H7 (cell line): Measurements from ENCODE around the gene ADSL. TPM values are rescaled to one million over a fixed set of nuclear protein-coding genes. Genes with fewer than 3 reads are reported as not detected.

ENCODE experiments used
- DNase-seq: peaks from one replicate; pipeline ENCODE4 v3.0.0; 2012
- H3K27me3 ChIP-seq: 2 replicates; pipeline ENCODE4 v1.6.0; 2011; ENCODE audit warnings: mild to moderate bottlenecking, low read length; ENCODE audit not compliant: control insufficient read depth, insufficient read depth
- H3K36me3 ChIP-seq: replicated peaks from 2 replicates; pipeline ENCODE4 v1.5.1; 2011; ENCODE audit warnings: low read length; ENCODE audit not compliant: control insufficient read depth, insufficient read depth
- H3K4me3 ChIP-seq: 2 replicates; pipeline ENCODE4 v1.5.1; 2011; ENCODE audit warnings: low read depth, mild to moderate bottlenecking, control low read depth, low read length, moderate library complexity; ENCODE audit not compliant: insufficient read depth
- total RNA-seq: library from RNA; depleted of rRNA; stranded (reverse); fragments of >200 nt; shearing (Covaris generic); gene quantifications from 2 replicates; pipeline ENCODE4 v1.2.3, GENCODE V29; 2014

ADSL gene
- total RNA-seq, 1 experiment from 2014 or later, result 251 TPM

- Histone ChIP-seq H3K36me3 (peaks cover 6% of the 10 kb centered on the region; the same call in 1 of the 2 replicates), H3K4me3 (no peak overlapping the region), H3K27me3 (no peaks in the 10 kb centered on the region)
- peak; percentile 51 for DNase-seq
Observed at GRCh38 chr22:40397396-40397795, 51.1 kb downstream of the ADSL start.

GRCh38 chr22:40399621-40400020 lies 53.3 kb downstream of the ADSL start:
- H3K27me3 ChIP-seq, result no peaks in the 10 kb centered on the region
- no peak overlapping the region for H3K4me3 ChIP-seq
- peak; percentile 33 for DNase-seq
- H3K36me3 ChIP-seq, result peaks cover 8% of the 10 kb centered on the region; the same call in 1 of the 2 replicates

- H3K36me3 ChIP-seq, result peaks cover 8% of the 10 kb centered on the region; the same call in 1 of the 2 replicates
- H3K4me3 ChIP-seq, result no peak overlapping the region
- H3K27me3 ChIP-seq, result no peaks in the 10 kb centered on the region
- no peak for DNase-seq
Observed at GRCh38 chr22:40400159-40400558, 53.9 kb downstream of the ADSL start.

GRCh38 chr22:40401532-40401931 lies 55.2 kb downstream of the ADSL start:
- no peak overlapping the region for H3K4me3 ChIP-seq
- no peak for DNase-seq
- no peaks in the 10 kb centered on the region for H3K27me3 ChIP-seq
- H3K36me3 ChIP-seq, result peaks cover 8% of the 10 kb centered on the region

- H3K27me3 ChIP-seq, result no peaks in the 10 kb centered on the region
- DNase-seq, result no peak
Observed at GRCh38 chr22:40401981-40402406, 55.7 kb downstream of the ADSL start.

GRCh38 chr22:40403141-40403540 lies 56.8 kb downstream of the ADSL start:
- Histone ChIP-seq H3K27me3 (no peaks in the 10 kb centered on the region), H3K36me3 (peaks cover 9% of the 10 kb centered on the region), H3K4me3 (no peak overlapping the region)
- DNase-seq, result no peak

More at GRCh38 chr22:40401981-40402406, 55.7 kb downstream of the ADSL start:
- no peak overlapping the region for H3K4me3 ChIP-seq
- H3K36me3 ChIP-seq, result peaks cover 9% of the 10 kb centered on the region

GRCh38 chr22:40403651-40404050 lies 57.4 kb downstream of the ADSL start:
- DNase-seq, result no peak
- Histone ChIP-seq H3K36me3 (peaks cover 10% of the 10 kb centered on the region), H3K27me3 (no peaks in the 10 kb centered on the region), H3K4me3 (no peak overlapping the region)

- Histone ChIP-seq H3K4me3 (no peak overlapping the region), H3K36me3 (peaks cover 13% of the 10 kb centered on the region), H3K27me3 (no peaks in the 10 kb centered on the region)
- peak; percentile 48 for DNase-seq
Observed at GRCh38 chr22:40404251-40405177, 58.2 kb downstream of the ADSL start.

GRCh38 chr22:40405178-40406062 lies 59.1 kb downstream of the ADSL start:
- peaks cover 13% of the 10 kb centered on the region for H3K36me3 ChIP-seq
- DNase-seq, result peak; percentile 49
- H3K27me3 ChIP-seq, result no peaks in the 10 kb centered on the region
- H3K4me3 ChIP-seq, result no peak overlapping the region

GRCh38 chr22:40406063-40406890 lies 60.0 kb downstream of the ADSL start:
- no peaks in the 10 kb centered on the region for H3K27me3 ChIP-seq
- peak; percentile 56 for DNase-seq
- peaks cover 16% of the 10 kb centered on the region for H3K36me3 ChIP-seq
- no peak overlapping the region for H3K4me3 ChIP-seq

- Histone ChIP-seq H3K27me3 (no peaks in the 10 kb centered on the region), H3K36me3 (peaks cover 10% of the 10 kb centered on the region), H3K4me3 (no peak overlapping the region)
- peak; percentile 45 for DNase-seq
Observed at GRCh38 chr22:40407021-40407761, 60.9 kb downstream of the ADSL start.

- no peaks in the 10 kb centered on the region for H3K27me3 ChIP-seq
- peaks cover 10% of the 10 kb centered on the region for H3K36me3 ChIP-seq
- no peak overlapping the region for H3K4me3 ChIP-seq
- peak; percentile 54 for DNase-seq
Observed at GRCh38 chr22:40407831-40408717, 61.8 kb downstream of the ADSL start.
